ENCODE results near the gene MPZL3. TPM values are rescaled to one million over a fixed set of nuclear protein-coding genes. Genes with fewer than 3 reads are reported as not detected.
A peak's percentile ranks its signal among the peaks of the same experiment; 100 is the strongest.

MPZL3 gene
- polyA plus RNA-seq (2013, experiment 1 of 2), result 0.15 TPM
- polyA plus RNA-seq (2013, experiment 2 of 2), result 0.11 TPM

- H2AFZ ChIP-seq (ENCODE audit: low read depth, low read length), result peak within 1 kb of the TSS; percentile 72
- peaks cover 4 to 21% of the 10 kb centered on the region in 2 experiments for H3K27me3 ChIP-seq (ENCODE audit: control insufficient read depth in 1 of 2, insufficient read depth in 1 of 2, low read length in 2 of 2)
These were observed at the start of gene MPZL3 for GRCh38 chr11:118251858-118252652. Gene MPZL3, minus strand, starts transcription at chr11:118252365. Its CDS starts 71 bp downstream, at chr11:118252294.

GRCh38 chr11:118301600-118302195 is 49.5 kb upstream of the MPZL3 start:
- no peaks in the 10 kb centered on the region for H3K9me3 ChIP-seq (ENCODE audit: control insufficient read depth, low read length)
- H2BK5ac ChIP-seq (ENCODE audit: low read depth, low read length, poor library complexity, severe bottlenecking), result no peak overlapping the region
- no peaks in the 10 kb centered on the region for H3K36me3 ChIP-seq (ENCODE audit: control insufficient read depth in 1 of 2, insufficient read depth in 2 of 2, low read depth in 1 of 2, low read length in 2 of 2)
- H2BK12ac ChIP-seq (ENCODE audit: low read length in 2 of 2), result no peak overlapping the region
- no peak overlapping the region for H3K18ac ChIP-seq (ENCODE audit: low read depth in 1 of 2, low read length in 2 of 2)
- no peak for DNase-seq
- WGBS, result 79% methylated on average over 8 of the region's 8 CpGs
- peaks cover 30 to 43% of the 10 kb centered on the region in 2 experiments for H3K27me3 ChIP-seq (ENCODE audit: control insufficient read depth in 1 of 2, insufficient read depth in 1 of 2, low read length in 2 of 2)
- no peak overlapping the region for H3K27ac ChIP-seq (ENCODE audit: low read length, poor library complexity, severe bottlenecking)
- no peak overlapping the region for H2BK15ac ChIP-seq (ENCODE audit: low read depth, poor library complexity, severe bottlenecking)
- H3K14ac ChIP-seq (ENCODE audit: low read length in 2 of 2), result no peak overlapping the region
- no peak overlapping the region for H3K4ac ChIP-seq (ENCODE audit: low read depth in 1 of 2, low read length in 2 of 2)
- H3K4me2 ChIP-seq (ENCODE audit: low read length, poor library complexity, severe bottlenecking), result no peak overlapping the region
- no peak overlapping the region for H3K4me3 ChIP-seq (ENCODE audit: insufficient read depth in 1 of 2, low read depth in 1 of 2, low read length in 2 of 2)
- H4K91ac ChIP-seq (ENCODE audit: low read length), result no peak overlapping the region
- H4K8ac ChIP-seq (ENCODE audit: low read length), result no peak overlapping the region
- no peak overlapping the region for H2AK5ac ChIP-seq (ENCODE audit: low read length, severe bottlenecking)
- no peak overlapping the region for H2BK120ac ChIP-seq (ENCODE audit: low read depth, low read length)
- no peak overlapping the region for H2AFZ ChIP-seq (ENCODE audit: low read depth, low read length)
- no peak overlapping the region for H3K9ac ChIP-seq (ENCODE audit: low read length)
- H3K4me1 ChIP-seq (ENCODE audit: control insufficient read depth, insufficient read depth, low read depth, low read length), result no peaks in the 10 kb centered on the region
- H3K79me1 ChIP-seq (replicated peaks; ENCODE audit: low read length, poor library complexity, severe bottlenecking), result no peaks in the 10 kb centered on the region
- H3K23ac ChIP-seq (ENCODE audit: low read length in 2 of 2), result no peak overlapping the region

More at GRCh38 chr11:118251858-118252652, at the start of gene MPZL3:
- H2BK120ac ChIP-seq (ENCODE audit: low read depth, low read length), result peak within 1 kb of the TSS; percentile 3
- H3K18ac ChIP-seq (ENCODE audit: low read depth in 1 of 2, low read length in 2 of 2), result peak within 1 kb of the TSS in 1 of 2 experiments; percentile 37
- no peak within 1 kb of the TSS for H2BK5ac ChIP-seq (ENCODE audit: low read depth, low read length, poor library complexity, severe bottlenecking)
- no peak within 1 kb of the TSS for H3K14ac ChIP-seq (ENCODE audit: low read length in 2 of 2)
- 47% methylated on average over 30 of the region's 33 CpGs for WGBS
- peak within 1 kb of the TSS; percentile 80 for H3K9ac ChIP-seq (ENCODE audit: low read length)
- H2AK5ac ChIP-seq (ENCODE audit: low read length, severe bottlenecking), result no peak within 1 kb of the TSS
- H3K4ac ChIP-seq (ENCODE audit: low read depth in 1 of 2, low read length in 2 of 2), result no peak within 1 kb of the TSS
- no peaks in the 10 kb centered on the region for H3K4me1 ChIP-seq (ENCODE audit: control insufficient read depth, insufficient read depth, low read depth, low read length)
- no peak within 1 kb of the TSS for H3K27ac ChIP-seq (ENCODE audit: low read length, poor library complexity, severe bottlenecking)
- peak within 1 kb of the TSS; percentile 2 for H2BK15ac ChIP-seq (ENCODE audit: low read depth, poor library complexity, severe bottlenecking)
- peak within 1 kb of the TSS; percentile 2 for H3K4me2 ChIP-seq (ENCODE audit: low read length, poor library complexity, severe bottlenecking)
- H2BK12ac ChIP-seq (ENCODE audit: low read length in 2 of 2), result no peak within 1 kb of the TSS
- no peaks in the 10 kb centered on the region for H3K79me1 ChIP-seq (replicated peaks; ENCODE audit: low read length, poor library complexity, severe bottlenecking)
- H3K4me3 ChIP-seq (ENCODE audit: insufficient read depth in 1 of 2, low read depth in 1 of 2, low read length in 2 of 2), result peak within 1 kb of the TSS; percentile 67 to 92
- H3K9me3 ChIP-seq (ENCODE audit: control insufficient read depth, low read length), result no peaks in the 10 kb centered on the region
- H4K91ac ChIP-seq (ENCODE audit: low read length), result no peak within 1 kb of the TSS
- H3K23ac ChIP-seq (ENCODE audit: low read length in 2 of 2), result no peak within 1 kb of the TSS
- H3K36me3 ChIP-seq (ENCODE audit: control insufficient read depth in 1 of 2, insufficient read depth in 2 of 2, low read depth in 1 of 2, low read length in 2 of 2), result no peaks in the 10 kb centered on the region
- peak within 1 kb of the TSS; percentile 40 for H4K8ac ChIP-seq (ENCODE audit: low read length)
- peak; percentile 26 for DNase-seq

GRCh38 chr11:118295815-118296454 is 43.8 kb upstream of the MPZL3 start:
- Histone ChIP-seq H3K18ac (ENCODE audit: low read depth in 1 of 2, low read length in 2 of 2) (no peak overlapping the region), H3K9me3 (ENCODE audit: control insufficient read depth, low read length) (no peaks in the 10 kb centered on the region), H3K4me3 (ENCODE audit: insufficient read depth in 1 of 2, low read depth in 1 of 2, low read length in 2 of 2) (no peak overlapping the region), H3K14ac (ENCODE audit: low read length in 2 of 2) (no peak overlapping the region), H3K4ac (ENCODE audit: low read depth in 1 of 2, low read length in 2 of 2) (no peak overlapping the region), H2BK12ac (ENCODE audit: low read length in 2 of 2) (no peak overlapping the region), H3K79me1 (replicated peaks; ENCODE audit: low read length, poor library complexity, severe bottlenecking) (no peaks in the 10 kb centered on the region), H2BK5ac (ENCODE audit: low read depth, low read length, poor library complexity, severe bottlenecking) (no peak overlapping the region), H2BK120ac (ENCODE audit: low read depth, low read length) (no peak overlapping the region), H2BK15ac (ENCODE audit: low read depth, poor library complexity, severe bottlenecking) (no peak overlapping the region), H3K36me3 (ENCODE audit: control insufficient read depth in 1 of 2, insufficient read depth in 2 of 2, low read depth in 1 of 2, low read length in 2 of 2) (no peaks in the 10 kb centered on the region), H3K4me2 (ENCODE audit: low read length, poor library complexity, severe bottlenecking) (no peak overlapping the region), H3K9ac (ENCODE audit: low read length) (no peak overlapping the region), H3K4me1 (ENCODE audit: control insufficient read depth, insufficient read depth, low read depth, low read length) (no peaks in the 10 kb centered on the region), H3K23ac (ENCODE audit: low read length in 2 of 2) (no peak overlapping the region), H4K8ac (ENCODE audit: low read length) (no peak overlapping the region), H3K27me3 (ENCODE audit: control insufficient read depth in 1 of 2, insufficient read depth in 1 of 2, low read length in 2 of 2) (peaks cover 10 to 27% of the 10 kb centered on the region in 2 experiments), H3K27ac (ENCODE audit: low read length, poor library complexity, severe bottlenecking) (no peak overlapping the region), H2AK5ac (ENCODE audit: low read length, severe bottlenecking) (no peak overlapping the region), H4K91ac (ENCODE audit: low read length) (no peak overlapping the region), H2AFZ (ENCODE audit: low read depth, low read length) (no peak overlapping the region)
- peak; percentile 16 for DNase-seq
- 55% methylated on average over 3 of the region's 3 CpGs for WGBS

- Histone ChIP-seq H3K4me2 (ENCODE audit: low read length, poor library complexity, severe bottlenecking) (no peak overlapping the region), H3K4me1 (ENCODE audit: control insufficient read depth, insufficient read depth, low read depth, low read length) (no peaks in the 10 kb centered on the region), H2BK5ac (ENCODE audit: low read depth, low read length, poor library complexity, severe bottlenecking) (no peak overlapping the region), H3K9ac (ENCODE audit: low read length) (no peak overlapping the region), H2BK12ac (ENCODE audit: low read length in 2 of 2) (no peak overlapping the region), H4K8ac (ENCODE audit: low read length) (no peak overlapping the region), H3K14ac (ENCODE audit: low read length in 2 of 2) (no peak overlapping the region), H2AFZ (ENCODE audit: low read depth, low read length) (no peak overlapping the region), H2AK5ac (ENCODE audit: low read length, severe bottlenecking) (no peak overlapping the region), H3K36me3 (ENCODE audit: control insufficient read depth in 1 of 2, insufficient read depth in 2 of 2, low read depth in 1 of 2, low read length in 2 of 2) (no peaks in the 10 kb centered on the region), H3K4me3 (ENCODE audit: insufficient read depth in 1 of 2, low read depth in 1 of 2, low read length in 2 of 2) (no peak overlapping the region), H3K79me1 (replicated peaks; ENCODE audit: low read length, poor library complexity, severe bottlenecking) (no peaks in the 10 kb centered on the region), H3K27me3 (ENCODE audit: control insufficient read depth in 1 of 2, insufficient read depth in 1 of 2, low read length in 2 of 2) (peaks cover 3 to 28% of the 10 kb centered on the region in 2 experiments), H4K91ac (ENCODE audit: low read length) (no peak overlapping the region), H3K9me3 (ENCODE audit: control insufficient read depth, low read length) (no peaks in the 10 kb centered on the region), H3K23ac (ENCODE audit: low read length in 2 of 2) (no peak overlapping the region), H2BK15ac (ENCODE audit: low read depth, poor library complexity, severe bottlenecking) (no peak overlapping the region), H3K4ac (ENCODE audit: low read depth in 1 of 2, low read length in 2 of 2) (no peak overlapping the region), H2BK120ac (ENCODE audit: low read depth, low read length) (no peak overlapping the region), H3K27ac (ENCODE audit: low read length, poor library complexity, severe bottlenecking) (no peak overlapping the region), H3K18ac (ENCODE audit: low read depth in 1 of 2, low read length in 2 of 2) (no peak overlapping the region)
- 34% methylated on average over 5 of the region's 5 CpGs for WGBS
- DNase-seq, result no peak
These were observed 43.0 kb upstream of the MPZL3 start for GRCh38 chr11:118295199-118295598.

All from mesenchymal stem cell (in vitro differentiated cells and primary cell).